ENCODE measurements around the gene POMT2. TPM values are rescaled to one million over a fixed set of nuclear protein-coding genes. Genes with fewer than 3 reads are reported as not detected.

The POMT2 gene
- total RNA-seq, 1 donor: 2.8 TPM

DNA sequence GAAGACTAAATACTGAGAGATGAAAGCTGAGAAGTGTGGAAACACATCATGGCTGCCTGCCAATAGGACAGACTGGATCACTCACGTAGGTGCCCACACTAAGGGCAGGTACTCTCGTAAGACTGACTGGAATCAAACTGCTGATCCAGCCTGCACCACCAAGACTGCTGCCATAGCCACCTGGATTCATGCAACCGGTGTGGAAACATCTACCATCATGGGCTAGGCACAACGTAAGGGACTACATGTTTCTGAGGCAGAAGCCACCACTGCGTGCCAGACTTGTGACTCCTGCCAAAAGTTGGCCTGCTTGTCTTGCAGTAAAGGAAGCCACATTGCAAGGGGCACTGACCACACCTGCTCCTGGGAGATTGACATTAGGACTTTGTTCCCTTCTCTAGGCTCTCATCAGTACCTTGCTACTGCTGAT lies 3.8 kb downstream of the POMT2 start:
- H3K9me3 ChIP-seq (ENCODE audit: low read depth, low read length): no peaks in the 10 kb centered on the region
- H3K27me3 ChIP-seq (ENCODE audit: insufficient read depth, low read length): no peaks in the 10 kb centered on the region
- H3K4me3 ChIP-seq (ENCODE audit: low read length): no peak overlapping the region
- H3K4me1 ChIP-seq (ENCODE audit: insufficient read depth, low read length): peaks cover 9% of the 10 kb centered on the region

- no peak overlapping the region for H3K4me3 ChIP-seq (ENCODE audit: low read length)
- H3K4me1 ChIP-seq (ENCODE audit: insufficient read depth, low read length): peaks cover 13% of the 10 kb centered on the region
- H3K9me3 ChIP-seq (ENCODE audit: low read depth, low read length): no peaks in the 10 kb centered on the region
- H3K27me3 ChIP-seq (ENCODE audit: insufficient read depth, low read length): no peaks in the 10 kb centered on the region
These were observed 4.5 kb downstream of the POMT2 start for GRCh38 chr14:77316195-77316505.

DNA sequence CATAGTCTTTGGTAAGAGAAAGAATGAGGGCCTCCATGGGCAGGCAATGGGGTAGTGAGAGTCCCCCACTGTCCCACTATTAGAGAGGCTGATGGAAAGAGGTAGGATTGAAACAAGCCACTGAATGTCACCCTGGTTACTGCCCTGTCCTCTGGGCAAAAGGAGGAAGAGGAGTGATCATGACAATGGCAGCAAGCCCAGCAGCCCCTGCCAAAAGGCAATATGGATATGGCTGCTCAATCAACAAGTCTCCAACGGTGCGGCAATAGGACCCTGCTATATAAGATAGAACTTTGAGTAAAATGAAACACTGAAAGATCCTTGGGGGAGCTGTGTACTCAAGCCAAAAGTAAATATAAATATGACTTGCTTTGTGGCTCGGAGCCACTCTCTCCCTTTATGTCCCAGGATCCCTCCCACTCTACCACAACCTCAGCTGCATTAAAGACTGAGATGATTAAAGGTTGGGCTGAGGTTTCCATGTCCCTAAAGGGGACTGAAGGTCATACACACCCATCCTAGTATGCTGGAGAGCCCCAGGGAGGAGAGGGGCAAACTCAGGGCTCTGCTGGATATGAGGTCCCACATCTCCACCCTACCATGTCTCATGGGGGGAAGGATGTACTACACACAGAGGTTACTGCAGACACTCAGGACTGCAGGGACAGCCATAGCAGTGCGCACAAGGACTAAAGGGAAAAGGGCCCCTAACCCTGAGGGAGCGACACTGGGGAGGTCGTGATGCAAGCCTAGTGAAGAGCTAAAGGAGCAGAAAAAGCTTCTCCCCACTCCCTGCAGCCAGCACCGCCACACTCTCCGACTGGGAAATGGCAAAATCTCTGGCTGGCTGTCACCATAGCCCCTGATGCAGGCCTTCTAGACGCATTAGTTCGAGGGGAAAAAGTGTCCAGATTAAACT lies 5.9 kb downstream of the POMT2 start:
- H3K27me3 ChIP-seq (ENCODE audit: insufficient read depth, low read length): no peaks in the 10 kb centered on the region
- H3K9me3 ChIP-seq (ENCODE audit: low read depth, low read length): no peaks in the 10 kb centered on the region
- peaks cover 11% of the 10 kb centered on the region for H3K4me1 ChIP-seq (ENCODE audit: insufficient read depth, low read length)
- no peak overlapping the region for H3K4me3 ChIP-seq (ENCODE audit: low read length)

- Histone ChIP-seq H3K27me3 (ENCODE audit: insufficient read depth, low read length) (no peaks in the 10 kb centered on the region), H3K4me3 (ENCODE audit: low read length) (no peak overlapping the region), H3K4me1 (ENCODE audit: insufficient read depth, low read length) (peaks cover 12% of the 10 kb centered on the region)
These were observed 6.6 kb downstream of the POMT2 start for GRCh38 chr14:77314043-77314442.

GRCh38 chr14:77313371-77313770 lies 7.3 kb downstream of the POMT2 start:
- H3K4me3 ChIP-seq (ENCODE audit: low read length): no peak overlapping the region
- H3K9me3 ChIP-seq (ENCODE audit: low read depth, low read length): no peaks in the 10 kb centered on the region
- H3K4me1 ChIP-seq (ENCODE audit: insufficient read depth, low read length): peaks cover 12% of the 10 kb centered on the region
- H3K27me3 ChIP-seq (ENCODE audit: insufficient read depth, low read length): no peaks in the 10 kb centered on the region

More at GRCh38 chr14:77314043-77314442, 6.6 kb downstream of the POMT2 start:
- H3K9me3 ChIP-seq (ENCODE audit: low read depth, low read length): no peaks in the 10 kb centered on the region

- Histone ChIP-seq H3K27me3 (ENCODE audit: insufficient read depth, low read length) (no peaks in the 10 kb centered on the region), H3K9me3 (ENCODE audit: low read depth, low read length) (no peaks in the 10 kb centered on the region), H3K4me3 (ENCODE audit: low read length) (no peak overlapping the region)
These were observed 9.5 kb downstream of the POMT2 start for GRCh38 chr14:77311217-77311616.

DNA sequence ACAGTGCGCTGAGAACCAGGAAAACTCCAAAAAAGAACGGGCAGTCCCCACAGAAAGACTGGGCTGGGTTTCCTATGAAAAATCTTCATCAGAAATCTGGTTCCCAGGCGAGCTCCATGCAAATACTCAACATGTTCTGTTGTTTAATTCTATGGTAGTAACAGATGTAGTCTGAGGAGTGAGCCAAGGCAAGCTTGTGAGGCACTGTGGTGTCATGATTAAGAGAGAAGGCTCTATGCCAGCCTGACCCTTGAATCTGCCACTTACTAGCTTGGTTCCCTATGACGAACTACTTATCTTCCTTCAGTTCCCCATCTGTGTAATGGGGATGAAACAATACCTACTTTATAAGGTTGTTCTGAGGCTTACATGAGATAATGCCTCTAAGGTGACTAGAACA lies 10.7 kb downstream of the POMT2 start:
- peaks cover 12% of the 10 kb centered on the region for H3K4me1 ChIP-seq (ENCODE audit: insufficient read depth, low read length)
- no peaks in the 10 kb centered on the region for H3K9me3 ChIP-seq (ENCODE audit: low read depth, low read length)
- no peak overlapping the region for H3K4me3 ChIP-seq (ENCODE audit: low read length)
- no peaks in the 10 kb centered on the region for H3K27me3 ChIP-seq (ENCODE audit: insufficient read depth, low read length)

More at GRCh38 chr14:77311217-77311616, 9.5 kb downstream of the POMT2 start:
- peaks cover 12% of the 10 kb centered on the region for H3K4me1 ChIP-seq (ENCODE audit: insufficient read depth, low read length)

DNA sequence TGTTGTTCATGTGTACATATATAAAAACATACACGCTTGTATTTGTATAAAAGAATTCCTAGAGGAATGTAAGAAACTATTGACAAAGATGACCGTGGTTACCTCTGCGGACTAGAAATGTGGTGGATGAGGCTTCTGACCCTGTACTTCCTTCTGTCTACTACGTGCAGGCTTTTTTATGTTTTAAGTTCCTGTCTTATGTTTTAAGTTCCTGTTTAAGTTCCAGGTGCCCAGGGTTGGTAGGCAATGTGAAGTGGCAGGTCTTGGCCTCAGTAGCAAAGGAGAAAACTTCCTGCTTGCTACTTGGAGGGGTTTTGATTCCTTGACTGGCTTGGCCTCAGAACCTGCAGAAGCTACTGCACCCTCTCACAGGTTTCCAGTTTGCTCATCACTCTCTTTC lies 11.6 kb downstream of the POMT2 start:
- Histone ChIP-seq H3K27me3 (ENCODE audit: insufficient read depth, low read length) (no peaks in the 10 kb centered on the region), H3K4me1 (ENCODE audit: insufficient read depth, low read length) (peaks cover 12% of the 10 kb centered on the region), H3K9me3 (ENCODE audit: low read depth, low read length) (no peaks in the 10 kb centered on the region), H3K4me3 (ENCODE audit: low read length) (no peak overlapping the region)

- H3K27me3 ChIP-seq (ENCODE audit: insufficient read depth, low read length): no peaks in the 10 kb centered on the region
- H3K4me1 ChIP-seq (ENCODE audit: insufficient read depth, low read length): peaks cover 17% of the 10 kb centered on the region
- no peaks in the 10 kb centered on the region for H3K9me3 ChIP-seq (ENCODE audit: low read depth, low read length)
- no peak overlapping the region for H3K4me3 ChIP-seq (ENCODE audit: low read length)
These were observed 13.7 kb downstream of the POMT2 start for GRCh38 chr14:77306851-77307496.

DNA sequence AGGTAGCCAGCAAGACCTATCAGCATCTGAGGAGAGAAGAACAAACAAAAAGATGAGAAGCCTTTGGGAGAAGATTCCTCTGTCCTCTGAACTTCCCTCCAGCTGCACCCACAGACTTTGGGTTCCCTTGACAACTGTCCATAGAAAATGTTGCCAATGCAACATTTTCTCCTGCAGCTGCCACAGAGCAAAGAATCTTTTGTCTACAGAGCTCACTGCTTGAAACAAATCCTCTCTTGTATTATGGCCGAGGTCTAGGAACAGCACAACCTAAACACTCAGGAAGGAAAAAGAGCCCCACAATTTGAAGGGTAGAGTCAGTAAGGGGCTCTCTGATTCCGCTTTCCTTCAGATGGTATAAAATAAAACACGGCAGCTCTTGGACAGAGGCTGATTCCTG lies 14.3 kb downstream of the POMT2 start:
- Histone ChIP-seq H3K27me3 (ENCODE audit: insufficient read depth, low read length) (no peaks in the 10 kb centered on the region), H3K4me1 (ENCODE audit: insufficient read depth, low read length) (peaks cover 14% of the 10 kb centered on the region), H3K4me3 (ENCODE audit: low read length) (no peak overlapping the region), H3K9me3 (ENCODE audit: low read depth, low read length) (no peaks in the 10 kb centered on the region)

GRCh38 chr14:77305696-77306095 lies 15.0 kb downstream of the POMT2 start:
- H3K9me3 ChIP-seq (ENCODE audit: low read depth, low read length): no peaks in the 10 kb centered on the region
- H3K4me1 ChIP-seq (ENCODE audit: insufficient read depth, low read length): peaks cover 10% of the 10 kb centered on the region
- H3K27me3 ChIP-seq (ENCODE audit: insufficient read depth, low read length): no peaks in the 10 kb centered on the region
- H3K4me3 ChIP-seq (ENCODE audit: low read length): no peak overlapping the region

DNA sequence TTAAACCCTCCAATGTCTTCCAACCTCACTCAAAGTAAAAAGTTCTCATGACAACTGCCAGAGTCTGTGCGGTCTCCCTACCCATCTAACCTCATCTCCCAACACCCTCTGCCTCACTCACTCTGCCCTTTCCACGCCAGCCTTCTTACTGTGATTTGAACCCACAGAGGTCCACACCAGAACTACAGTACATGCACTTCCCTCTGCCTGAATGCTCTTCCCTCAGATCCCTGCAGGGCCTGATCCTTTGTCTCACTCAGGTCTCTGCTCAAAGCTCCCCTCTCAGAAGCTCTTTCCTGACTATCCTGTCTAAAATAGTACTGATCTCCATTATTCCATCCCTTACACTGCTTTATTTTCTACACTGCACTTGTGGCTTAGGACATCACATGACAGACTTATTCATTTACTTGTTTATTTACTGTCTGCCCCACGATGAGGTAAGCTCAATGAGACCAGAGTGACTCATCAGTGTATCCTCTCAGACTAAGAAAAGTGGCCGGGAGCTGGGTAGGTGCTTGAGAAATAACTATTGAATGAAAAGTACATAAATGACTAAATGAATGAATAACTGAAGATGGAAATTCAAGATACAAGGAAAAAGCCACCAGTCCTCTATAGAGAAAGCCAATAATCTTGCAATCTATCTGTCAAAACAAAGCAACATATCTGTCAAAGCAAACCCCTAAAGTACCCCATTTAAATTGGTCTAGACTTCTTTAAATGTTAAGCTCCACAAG lies 17.1 kb downstream of the POMT2 start:
- H3K4me3 ChIP-seq (ENCODE audit: low read length): no peak overlapping the region
- no peaks in the 10 kb centered on the region for H3K9me3 ChIP-seq (ENCODE audit: low read depth, low read length)
- peaks cover 5% of the 10 kb centered on the region for H3K4me1 ChIP-seq (ENCODE audit: insufficient read depth, low read length)
- no peaks in the 10 kb centered on the region for H3K27me3 ChIP-seq (ENCODE audit: insufficient read depth, low read length)

GRCh38 chr14:77302926-77303325 lies 17.8 kb downstream of the POMT2 start:
- H3K4me3 ChIP-seq (ENCODE audit: low read length): no peak overlapping the region
- H3K27me3 ChIP-seq (ENCODE audit: insufficient read depth, low read length): no peaks in the 10 kb centered on the region
- H3K9me3 ChIP-seq (ENCODE audit: low read depth, low read length): no peaks in the 10 kb centered on the region
- peaks cover 5% of the 10 kb centered on the region for H3K4me1 ChIP-seq (ENCODE audit: insufficient read depth, low read length)

GRCh38 chr14:77301103-77301502 lies 19.6 kb downstream of the POMT2 start:
- H3K4me3 ChIP-seq (ENCODE audit: low read length): no peak overlapping the region
- no peaks in the 10 kb centered on the region for H3K27me3 ChIP-seq (ENCODE audit: insufficient read depth, low read length)
- H3K9me3 ChIP-seq (ENCODE audit: low read depth, low read length): no peaks in the 10 kb centered on the region
- peaks cover 5% of the 10 kb centered on the region for H3K4me1 ChIP-seq (ENCODE audit: insufficient read depth, low read length)

GRCh38 chr14:77299771-77300170 lies 20.9 kb downstream of the POMT2 start:
- no peak overlapping the region for H3K4me3 ChIP-seq (ENCODE audit: low read length)
- H3K27me3 ChIP-seq (ENCODE audit: insufficient read depth, low read length): no peaks in the 10 kb centered on the region
- peaks cover 5% of the 10 kb centered on the region for H3K4me1 ChIP-seq (ENCODE audit: insufficient read depth, low read length)
- no peaks in the 10 kb centered on the region for H3K9me3 ChIP-seq (ENCODE audit: low read depth, low read length)
